Gastroesophageal sphincter (tissue), 4 donors: Measurements from ENCODE around the gene IFFO2. TPM values are rescaled to one million over a fixed set of nuclear protein-coding genes. Genes with fewer than 3 reads are reported as not detected.
"Not testable (repeated sequence)": the region's sequence is repeated elsewhere in the genome, so short reads cannot be mapped to it uniquely, and the experiment has no call there.

Experiments used
- ATAC-seq: fragments of 150-250 bp; one replicate; pipeline ENCODE4 v1.9.1; 2016; ENCODE audit warnings: mild to moderate bottlenecking, moderate library complexity
- H3K27ac ChIP-seq, 4 donors: fragments of 200-600 bp; sonication (generic) in 3 of 4; 1 replicate in 3 of 4; 2 replicates in 1 of 4; pipeline ENCODE4 v1.5.1; 2016 to 2019
- H3K27me3 ChIP-seq: fragments of 200-600 bp; sonication (generic); one replicate; pipeline ENCODE4 v1.5.1; 2019
- H3K36me3 ChIP-seq, 2 donors: fragments of 200-600 bp; sonication (generic); one replicate each; pipeline ENCODE4 v1.5.1; 2019; ENCODE audit warnings: control low read depth in 1 of 2
- H3K4me1 ChIP-seq, 3 donors: fragments of 200-600 bp; sonication (generic); 1 replicate in 2 of 3; 2 replicates in 1 of 3; pipeline ENCODE4 v1.5.1; 2016 to 2019; ENCODE audit warnings: control low read depth in 2 of 3
- H3K4me3 ChIP-seq, 2 donors: fragments of 200-600 bp; sonication (generic); one replicate each; pipeline ENCODE4 v1.5.1; 2019; ENCODE audit warnings: mild to moderate bottlenecking in 1 of 2, moderate library complexity in 1 of 2
- H3K9me3 ChIP-seq, 3 donors: fragments of 200-600 bp; sonication (generic); one replicate each; pipeline ENCODE4 v1.5.1; 2017 to 2019; ENCODE audit warnings: control low read depth in 2 of 3
- CTCF ChIP-seq, 4 experiments: fragments of 200-600 bp in 2 of 4; fragments of 450-650 bp in 2 of 4; sonication (generic) in 1 of 4; IDR thresholded peaks; one replicate each; pipeline ENCODE4 v1.5.1; 2017 to 2019; ENCODE audit warnings: antibody characterized with exemption in 4 of 4, mild to moderate bottlenecking in 2 of 4, moderate library complexity in 2 of 4
- EP300 ChIP-seq: sonication (generic); formaldehyde crosslinking; IDR thresholded peaks from one replicate; pipeline ENCODE4 v1.6.1; 2017; ENCODE audit warnings: antibody characterized with exemption, mild to moderate bottlenecking
- POLR2A ChIP-seq, 2 donors: fragments of 450-650 bp; IDR thresholded peaks; one replicate each; pipeline ENCODE4 v1.6.1; 2017; ENCODE audit warnings: antibody characterized with exemption in 2 of 2, mild to moderate bottlenecking in 2 of 2, moderate library complexity in 1 of 2
- POLR2AphosphoS5 ChIP-seq: sonication (generic); formaldehyde crosslinking; IDR thresholded peaks from one replicate; pipeline ENCODE4 v1.6.1; 2017; ENCODE audit warnings: antibody characterized with exemption
- WGBS, 2 donors: methylation state at CpG; one replicate each; pipeline ENCODE4 v1.1.5; 2018; ENCODE audit warnings: low coverage in 1 of 2; 5-methylcytosine and 5-hydroxymethylcytosine counted together
- total RNA-seq, 4 donors: library from RNA; depleted of rRNA; stranded (reverse); fragments of >200 nt; gene quantifications; one replicate each; pipeline ENCODE4 v1.1.0, GENCODE V29; 2016

IFFO2 gene
- total RNA-seq, 4 donors from 2014 or later = 9.3 to 18.4 (median 12.7) TPM

- 82 to 83% methylated on average over 4 to 8 of the region's 10 CpGs for WGBS, 2 donors
- H3K27ac ChIP-seq = no peak overlapping the region
- H3K27me3 ChIP-seq = no peaks in the 10 kb centered on the region
- TF ChIP-seq EP300 (no peak), POLR2A (IDR thresholded peaks at IDR 0.05) (no peak), POLR2AphosphoS5 (no peak), CTCF (IDR thresholded peaks at IDR 0.05) (no peak)
- no peaks in the 10 kb centered on the region for H3K9me3 ChIP-seq
- H3K4me3 ChIP-seq = no peak overlapping the region
- peaks cover 0 to 22% of the 10 kb centered on the region in 2 donors for H3K36me3 ChIP-seq
- no peak for ATAC-seq
- H3K4me1 ChIP-seq = peaks cover 0 to 26% (median 8%) of the 10 kb centered on the region in 3 donors
These were observed 56.1 kb downstream of the IFFO2 start for GRCh38 chr1:18900303-18900841.

- Histone ChIP-seq H3K4me3 (no peak overlapping the region), H3K36me3 (peaks cover 0 to 17% of the 10 kb centered on the region in 2 donors), H3K27ac (no peak overlapping the region), H3K27me3 (no peaks in the 10 kb centered on the region), H3K4me1 (peaks cover 0 to 26% (median 8%) of the 10 kb centered on the region in 3 donors), H3K9me3 (no peaks in the 10 kb centered on the region)
- ATAC-seq = no peak
- WGBS, 2 donors = 84 to 91% methylated on average over 3 to 4 of the region's 4 CpGs
- no peak for TF ChIP-seq CTCF (IDR thresholded peaks at IDR 0.05)
- TF ChIP-seq EP300 = no peak
- no peak for TF ChIP-seq POLR2A (IDR thresholded peaks at IDR 0.05)
- no peak for TF ChIP-seq POLR2AphosphoS5
These were observed 57.0 kb downstream of the IFFO2 start for GRCh38 chr1:18899363-18900049.

- no peak overlapping the region for H3K4me3 ChIP-seq
- H3K36me3 ChIP-seq = peaks cover 0 to 17% of the 10 kb centered on the region in 2 donors
- no peaks in the 10 kb centered on the region for H3K27me3 ChIP-seq
- no peak for TF ChIP-seq EP300
- ATAC-seq = no peak
- no peaks in the 10 kb centered on the region for H3K9me3 ChIP-seq
- H3K27ac ChIP-seq = no peak overlapping the region
- peaks cover 0 to 23% (median 8%) of the 10 kb centered on the region in 3 donors for H3K4me1 ChIP-seq
- WGBS, 2 donors = 80% methylated on average over 3 of the region's 8 CpGs; no CpG with 5 or more reads in 1 of the 2 donors
These were observed 57.9 kb downstream of the IFFO2 start for GRCh38 chr1:18898567-18898966.

- Histone ChIP-seq H3K4me1 (peaks cover 0 to 17% (median 0%) of the 10 kb centered on the region in 3 donors), H3K27ac (no peak overlapping the region)
- TF ChIP-seq POLR2AphosphoS5 (no peak), EP300 (no peak), CTCF (IDR thresholded peaks at IDR 0.05) (no peak), POLR2A (IDR thresholded peaks at IDR 0.05) (no peak)
These were observed 61.2 kb downstream of the IFFO2 start for GRCh38 chr1:18895317-18895716.

GRCh38 chr1:18893120-18893519, 63.4 kb downstream of the IFFO2 start:
- peaks cover 0 to 29% of the 10 kb centered on the region in 2 donors for H3K36me3 ChIP-seq
- no peaks in the 10 kb centered on the region for H3K9me3 ChIP-seq
- H3K4me3 ChIP-seq = no peak overlapping the region
- 71 to 80% methylated on average over 4 to 5 of the region's 7 CpGs for WGBS, 2 donors
- peaks cover 0 to 25% (median 0%) of the 10 kb centered on the region in 3 donors for H3K4me1 ChIP-seq
- no peaks in the 10 kb centered on the region for H3K27me3 ChIP-seq
- TF ChIP-seq EP300 = no peak
- TF ChIP-seq POLR2A (IDR thresholded peaks at IDR 0.05) = no peak
- TF ChIP-seq CTCF (IDR thresholded peaks at IDR 0.05) = no peak
- no peak for TF ChIP-seq POLR2AphosphoS5
- no peak overlapping the region for H3K27ac ChIP-seq
- no peak for ATAC-seq

More at GRCh38 chr1:18895317-18895716, 61.2 kb downstream of the IFFO2 start:
- ATAC-seq = no peak
- no CpG with 5 or more reads among the region's 6 CpGs for WGBS, 2 donors
- H3K9me3 ChIP-seq = no peaks in the 10 kb centered on the region
- no peaks in the 10 kb centered on the region for H3K27me3 ChIP-seq
- no peak overlapping the region for H3K4me3 ChIP-seq
- peaks cover 0 to 17% of the 10 kb centered on the region in 2 donors for H3K36me3 ChIP-seq

- Histone ChIP-seq H3K4me1 (peaks cover 0 to 25% (median 0%) of the 10 kb centered on the region in 3 donors), H3K36me3 (peaks cover 0 to 31% of the 10 kb centered on the region in 2 donors)
- WGBS, 2 donors = 80 to 90% methylated on average over 2 to 3 of the region's 7 CpGs
- not testable (repeated sequence) for H3K4me3 ChIP-seq, H3K9me3 ChIP-seq, ATAC-seq, H3K27ac ChIP-seq, H3K27me3 ChIP-seq
These were observed 64.6 kb downstream of the IFFO2 start for GRCh38 chr1:18891858-18892257.
